HEK293T (cell line): ENCODE data around the gene STAG1.

Experiments
- CTCF ChIA-PET: fragments of 350-600 bp; formaldehyde crosslinking; extraction: SDS; loops from one replicate; lab custom pipeline; 2021; ENCODE audit warnings: antibody characterized with exemption, inconsistent platforms; lab: Yijun Ruan, JAX
- POLR2A ChIA-PET: fragments of 350-600 bp; formaldehyde crosslinking; extraction: SDS; loops from one replicate; lab custom pipeline; 2020; ENCODE audit warnings: antibody characterized with exemption, inconsistent platforms; lab: Yijun Ruan, JAX
- DNase-seq: peaks from one replicate; pipeline ENCODE4 v3.0.0; 2012; ENCODE audit warnings: mixed read lengths; ENCODE audit errors: extremely low spot score
- ARNT ChIP-seq: fragments of 450-650 bp; IDR thresholded peaks from 2 replicates; pipeline ENCODE4 v1.6.1; 2017; ENCODE audit warnings: mild to moderate bottlenecking
- BHLHE40 ChIP-seq: fragments of 450-650 bp; IDR thresholded peaks from 2 replicates; pipeline ENCODE4 v1.6.1; 2016; ENCODE audit warnings: mild to moderate bottlenecking, moderate library complexity, borderline replicate concordance
- CTBP1 ChIP-seq: fragments of 450-650 bp; IDR thresholded peaks from 2 replicates; pipeline ENCODE4 v1.6.1; 2016; ENCODE audit warnings: borderline replicate concordance
- ELF4 ChIP-seq: fragments of 450-650 bp; IDR thresholded peaks from 2 replicates; pipeline ENCODE4 v1.6.1; 2017; ENCODE audit warnings: antibody characterized with exemption
- FOXA1 ChIP-seq: fragments of 450-650 bp; IDR thresholded peaks from 2 replicates; pipeline ENCODE4 v1.6.1; 2016; ENCODE audit warnings: mild to moderate bottlenecking
- FOXK2 ChIP-seq: fragments of 450-650 bp; IDR thresholded peaks from 2 replicates; pipeline ENCODE4 v1.6.1; 2016; ENCODE audit warnings: mild to moderate bottlenecking
- FOXM1 ChIP-seq: fragments of 450-650 bp; IDR thresholded peaks from 2 replicates; pipeline ENCODE4 v1.6.1; 2017; ENCODE audit warnings: mild to moderate bottlenecking, borderline replicate concordance
- HDGF ChIP-seq: fragments of 450-650 bp; IDR thresholded peaks from 2 replicates; pipeline ENCODE4 v1.6.1; 2017; ENCODE audit warnings: antibody characterized with exemption, borderline replicate concordance
- L3MBTL2 ChIP-seq: fragments of 450-650 bp; conservative IDR thresholded peaks from 2 replicates; pipeline ENCODE4 v1.6.1; 2016; ENCODE audit warnings: mild to moderate bottlenecking
- LEF1 ChIP-seq: fragments of 450-650 bp; IDR thresholded peaks from 2 replicates; pipeline ENCODE4 v1.6.1; 2017; ENCODE audit warnings: mild to moderate bottlenecking, borderline replicate concordance
- NFRKB ChIP-seq: fragments of 450-650 bp; IDR thresholded peaks from 2 replicates; pipeline ENCODE4 v1.6.1; 2016; ENCODE audit warnings: mild to moderate bottlenecking, moderate library complexity
- PKNOX1 ChIP-seq: fragments of 450-650 bp; IDR thresholded peaks from 2 replicates; pipeline ENCODE4 v1.6.1; 2016
- SP1 ChIP-seq: fragments of 450-650 bp; IDR thresholded peaks from 2 replicates; pipeline ENCODE4 v1.6.1; 2017
- SUZ12 ChIP-seq: fragments of 450-650 bp; IDR thresholded peaks from 2 replicates; pipeline ENCODE4 v1.6.1; 2016; ENCODE audit warnings: mild to moderate bottlenecking
- TARDBP ChIP-seq: fragments of 450-650 bp; IDR thresholded peaks from 2 replicates; pipeline ENCODE4 v1.6.1; 2016
- ZNF384 ChIP-seq: fragments of 450-650 bp; IDR thresholded peaks from 2 replicates; pipeline ENCODE4 v1.6.1; 2016

STAG1 gene

DNA sequence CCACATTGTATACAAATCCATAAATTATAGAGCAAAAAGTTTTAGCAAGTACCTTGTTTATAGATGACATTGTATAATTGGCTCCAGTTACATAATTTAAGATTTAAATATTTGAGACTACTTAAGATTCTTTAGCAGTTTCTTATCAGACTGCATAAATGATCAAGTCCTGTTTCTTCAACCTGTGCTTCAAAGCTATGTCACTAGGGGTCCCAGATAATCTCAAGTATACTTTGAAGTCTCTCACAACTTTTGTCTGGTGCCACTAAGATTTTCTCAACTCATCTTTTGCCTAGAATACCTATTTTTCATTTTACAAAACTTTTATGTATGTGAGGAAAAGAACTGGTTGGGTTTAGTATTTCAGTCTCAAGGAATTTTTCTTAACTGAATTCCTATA is 205.5 kb downstream of the STAG1 start:
- DNase-seq = peak; percentile 6
- CTCF ChIA-PET = interaction anchor here (1.0 to 1.8 kb wide), 2 partner anchors 206 to 467 kb away, joined by 3 to 8 read pairs; partner anchors contain the start of gene STAG1
- no peak for TF ChIP-seq ELF4
- no peak for TF ChIP-seq BHLHE40
- POLR2A ChIA-PET = interaction anchor here (5.5 kb wide), 1 partner anchor 206 kb away, joined by 36 read pairs; the partner anchor contains the start of gene STAG1

GRCh38 chr3:136545664-136546268 is 206.4 kb downstream of the STAG1 start:
- ChIA-PET CTCF (interaction anchor here (0.6 to 1.4 kb wide), 3 partner anchors 206 to 468 kb away, joined by 3 to 15 read pairs (median 3); partner anchors contain the start of gene STAG1), POLR2A (interaction anchor here (5.5 kb wide), 1 partner anchor 207 kb away, joined by 36 read pairs; the partner anchor contains the start of gene STAG1)
- TF ChIP-seq BHLHE40 (no peak), TARDBP (no peak), HDGF (no peak), ARNT (no peak), SUZ12 (no peak), FOXA1 (no peak), SP1 (no peak), NFRKB (no peak), L3MBTL2 (no peak), ZNF384 (no peak), PKNOX1 (no peak), ELF4 (no peak), CTBP1 (no peak), FOXM1 (no peak), LEF1 (no peak), FOXK2 (no peak)
- DNase-seq = no peak

GRCh38 chr3:136544532-136544931 is 207.6 kb downstream of the STAG1 start:
- DNase-seq = no peak
- TF ChIP-seq FOXK2 (no peak), SUZ12 (no peak), PKNOX1 (no peak), ELF4 (no peak), BHLHE40 (no peak)
- POLR2A ChIA-PET = interaction anchor here (5.5 kb wide), 1 partner anchor 208 kb away, joined by 36 read pairs; the partner anchor contains the start of gene STAG1
- CTCF ChIA-PET = interaction anchor here (1.0 to 1.5 kb wide), 3 partner anchors 31 to 469 kb away, joined by 3 to 5 read pairs (median 4); no protein-coding TSS in a partner anchor

GRCh38 chr3:136543385-136543784 is 208.8 kb downstream of the STAG1 start:
- ChIA-PET POLR2A (interaction anchor here (5.5 kb wide), 1 partner anchor 209 kb away, joined by 36 read pairs; the partner anchor contains the start of gene STAG1), CTCF (interaction anchor here (1.5 kb wide), 1 partner anchor 209 kb away, joined by 5 read pairs; no protein-coding TSS in a partner anchor)
- DNase-seq = no peak
- TF ChIP-seq NFRKB (no peak), FOXM1 (no peak), CTBP1 (no peak), ZNF384 (no peak)

GRCh38 chr3:136535906-136536305 is 216.3 kb downstream of the STAG1 start:
- TF ChIP-seq NFRKB (no peak), CTBP1 (no peak), PKNOX1 (no peak), HDGF (no peak), FOXA1 (no peak), TARDBP (no peak), FOXK2 (no peak), SP1 (no peak), FOXM1 (no peak), BHLHE40 (no peak), L3MBTL2 (no peak), ZNF384 (no peak), ELF4 (no peak), LEF1 (no peak), SUZ12 (no peak), ARNT (no peak)
- CTCF ChIA-PET = no interaction called here
- POLR2A ChIA-PET = interaction anchor here (1.4 kb wide), 1 partner anchor 217 kb away, joined by 3 read pairs; the partner anchor contains the start of gene STAG1
- DNase-seq = no peak

DNA sequence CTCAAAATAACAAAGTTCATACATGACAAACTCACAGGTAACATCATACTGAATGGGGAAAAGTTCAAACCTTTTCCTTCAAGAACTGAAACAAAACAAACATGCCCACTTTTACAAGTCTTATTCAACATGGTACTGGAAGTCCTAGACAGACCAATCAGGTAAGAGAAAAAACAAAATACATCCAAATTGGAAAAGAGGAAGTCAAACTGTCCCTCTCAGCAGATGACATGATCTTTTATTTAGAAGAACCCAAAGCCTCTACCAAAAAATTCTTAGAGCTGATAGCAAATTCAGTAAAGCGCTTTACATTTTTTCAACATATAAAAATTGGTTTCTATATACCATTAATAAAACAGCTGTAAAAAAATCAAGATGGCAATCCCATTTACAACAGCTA is 219.4 kb downstream of the STAG1 start:
- no peak for DNase-seq
- ChIA-PET POLR2A (no interaction called here), CTCF (no interaction called here)
- no peak for TF ChIP-seq FOXA1
- TF ChIP-seq NFRKB = no peak
- no peak for TF ChIP-seq BHLHE40
- TF ChIP-seq FOXM1 = no peak
- TF ChIP-seq SUZ12 = no peak
- TF ChIP-seq TARDBP = no peak
- TF ChIP-seq LEF1 = no peak
- no peak for TF ChIP-seq HDGF
- no peak for TF ChIP-seq FOXK2
